BLaER1 treated with 17β-estradiol and CSF1 and Interleukin-3, amounts not matched to agents 10 nM and 100 nM (cell line): Measurements from ENCODE around the gene RPL36AL.

Experiments used
- H3K27ac ChIP-seq, 11 experiments: shearing (Covaris generic); formaldehyde crosslinking; 2 replicates each; pipeline ENCODE4 v1.8.1; 2022
- H3K27me3 ChIP-seq, 11 experiments: shearing (Covaris generic); formaldehyde crosslinking; 2 replicates each; pipeline ENCODE4 v1.8.1; 2022
- H3K36me3 ChIP-seq, 11 experiments: shearing (Covaris generic); formaldehyde crosslinking; 2 replicates each; pipeline ENCODE4 v1.8.1; 2022
- H3K4me1 ChIP-seq, 10 experiments: shearing (Covaris generic); formaldehyde crosslinking; 2 replicates each; pipeline ENCODE4 v1.8.1; 2022
- H3K4me2 ChIP-seq, 11 experiments: shearing (Covaris generic); formaldehyde crosslinking; 2 replicates each; pipeline ENCODE4 v1.8.1; 2022
- H3K4me3 ChIP-seq, 10 experiments: shearing (Covaris generic); formaldehyde crosslinking; 2 replicates each; pipeline ENCODE4 v1.8.1; 2022
- H3K9ac ChIP-seq, 11 experiments: shearing (Covaris generic); formaldehyde crosslinking; 2 replicates each; pipeline ENCODE4 v1.8.1; 2022
- H3K9me3 ChIP-seq, 11 experiments: shearing (Covaris generic); formaldehyde crosslinking; replicated peaks in 1 of 11; 2 replicates each; pipeline ENCODE4 v1.8.1; 2022
- H4K20me1 ChIP-seq, 11 experiments: shearing (Covaris generic); formaldehyde crosslinking; 2 replicates each; pipeline ENCODE4 v1.8.1; 2022
- Cebpa-rat ChIP-seq, 11 experiments: shearing (Covaris generic); IDR thresholded peaks; 2 replicates each; pipeline ENCODE4 v1.8.1; 2022

RPL36AL gene

GRCh38 chr14:49612671-49613070 is 7.8 kb downstream of the RPL36AL start:
- Histone ChIP-seq H3K9me3 (no peaks in the 10 kb centered on the region), H3K9ac (no peak overlapping the region), H3K36me3 (peaks cover 10 to 100% (median 78%) of the 10 kb centered on the region in 11 experiments), H3K4me1 (peaks cover 5 to 11% (median 7%) of the 10 kb centered on the region in 10 experiments; a peak in 19 of 20 replicates), H3K27ac (no peak overlapping the region), H4K20me1 (peaks cover 7 to 42% (median 21%) of the 10 kb centered on the region in 11 experiments; a peak in 20 of 22 replicates), H3K4me3 (no peak overlapping the region), H3K4me2 (no peak overlapping the region), H3K27me3 (no peaks in the 10 kb centered on the region)
- TF ChIP-seq Cebpa-rat (IDR thresholded peaks at IDR 0.05), result no peak

GRCh38 chr14:49612251-49612650 is 8.2 kb downstream of the RPL36AL start:
- Histone ChIP-seq H3K27ac (no peak overlapping the region), H3K9me3 (no peaks in the 10 kb centered on the region), H3K4me1 (peaks cover 1 to 7% (median 3%) of the 10 kb centered on the region in 10 experiments; a peak in 16 of 20 replicates), H4K20me1 (peaks cover 2 to 38% (median 17%) of the 10 kb centered on the region in 11 experiments; a peak in 19 of 22 replicates), H3K4me2 (no peak overlapping the region), H3K36me3 (peaks cover 10 to 100% (median 78%) of the 10 kb centered on the region in 11 experiments), H3K9ac (no peak overlapping the region), H3K4me3 (no peak overlapping the region), H3K27me3 (no peaks in the 10 kb centered on the region)
- no peak for TF ChIP-seq Cebpa-rat (IDR thresholded peaks at IDR 0.05)

- H3K4me2 ChIP-seq, result no peak overlapping the region
- peaks cover 27 to 100% (median 89%) of the 10 kb centered on the region in 11 experiments for H3K36me3 ChIP-seq
- H3K27ac ChIP-seq, result no peak overlapping the region
- H3K9ac ChIP-seq, result no peak overlapping the region
- no peaks in the 10 kb centered on the region for H3K27me3 ChIP-seq
- H3K9me3 ChIP-seq, result no peaks in the 10 kb centered on the region
- no peak overlapping the region for H3K4me3 ChIP-seq
- no peaks in the 10 kb centered on the region for H3K4me1 ChIP-seq
- TF ChIP-seq Cebpa-rat (IDR thresholded peaks at IDR 0.05), result no peak
- peaks cover 0 to 20% (median 5%) of the 10 kb centered on the region in 11 experiments; a peak in 6 of 22 replicates for H4K20me1 ChIP-seq
Observed at GRCh38 chr14:49607583-49607982, 12.8 kb downstream of the RPL36AL start.

- Histone ChIP-seq H3K27me3 (no peaks in the 10 kb centered on the region), H4K20me1 (peaks cover 0 to 15% (median 3%) of the 10 kb centered on the region in 11 experiments; a peak in 7 of 22 replicates), H3K27ac (peak within 1 kb of the TSS; percentile 96 to 100 (median 97))
Observed at GRCh38 chr14:49598485-49599300, 21.7 kb downstream of the RPL36AL start, which contains the start of gene LRR1. TSS of gene LRR1 (plus strand) at chr14:49598940. CDS start at chr14:49599021, 81 bp downstream.

GRCh38 chr14:49598189-49598484 is 22.3 kb downstream of the RPL36AL start:
- peaks cover 16 to 39% (median 28%) of the 10 kb centered on the region in 10 experiments for H3K4me1 ChIP-seq
- peak overlapping the region; percentile 63 to 98 (median 90) for H3K4me3 ChIP-seq
- peak overlapping the region; percentile 96 to 100 (median 97) for H3K27ac ChIP-seq
- peak overlapping the region; percentile 82 to 98 (median 89) for H3K4me2 ChIP-seq
- TF ChIP-seq Cebpa-rat (IDR thresholded peaks at IDR 0.05), result no peak
- H3K9ac ChIP-seq, result peak overlapping the region; percentile 93 to 100 (median 97)
- peaks cover 9 to 24% (median 19%) of the 10 kb centered on the region in 11 experiments; a peak in 19 of 22 replicates for H3K36me3 ChIP-seq
- H3K9me3 ChIP-seq, result no peaks in the 10 kb centered on the region
- no peaks in the 10 kb centered on the region for H3K27me3 ChIP-seq
- peaks cover 0 to 15% (median 3%) of the 10 kb centered on the region in 11 experiments; a peak in 7 of 22 replicates for H4K20me1 ChIP-seq

More at GRCh38 chr14:49598485-49599300, 21.7 kb downstream of the RPL36AL start, which contains the start of gene LRR1:
- H3K9me3 ChIP-seq, result no peaks in the 10 kb centered on the region
- H3K4me2 ChIP-seq, result peak within 1 kb of the TSS; percentile 82 to 98 (median 89)
- H3K4me3 ChIP-seq, result peak within 1 kb of the TSS; percentile 63 to 98 (median 90)
- no peak for TF ChIP-seq Cebpa-rat (IDR thresholded peaks at IDR 0.05)
- peaks cover 16 to 39% (median 28%) of the 10 kb centered on the region in 10 experiments for H3K4me1 ChIP-seq
- peaks cover 10 to 30% (median 24%) of the 10 kb centered on the region in 11 experiments; a peak in 20 of 22 replicates for H3K36me3 ChIP-seq
- H3K9ac ChIP-seq, result peak within 1 kb of the TSS; percentile 93 to 100 (median 97)

GRCh38 chr14:49594347-49595091 is 25.9 kb downstream of the RPL36AL start:
- peak overlapping the region in 1 of 11 experiments; percentile 21; a peak in 1 of 22 replicates for H3K4me2 ChIP-seq
- H3K27ac ChIP-seq, result no peak overlapping the region

GRCh38 chr14:49593016-49593415 is 27.4 kb downstream of the RPL36AL start:
- H3K36me3 ChIP-seq, result no peaks in the 10 kb centered on the region
- no peaks in the 10 kb centered on the region for H3K9me3 ChIP-seq
- no peak overlapping the region for H3K4me3 ChIP-seq
- H3K9ac ChIP-seq, result no peak overlapping the region
- H4K20me1 ChIP-seq, result no peaks in the 10 kb centered on the region
- no peak overlapping the region for H3K27ac ChIP-seq
- H3K27me3 ChIP-seq, result no peaks in the 10 kb centered on the region
- TF ChIP-seq Cebpa-rat (IDR thresholded peaks at IDR 0.05), result no peak
- H3K4me2 ChIP-seq, result no peak overlapping the region
- H3K4me1 ChIP-seq, result peaks cover 16 to 24% (median 18%) of the 10 kb centered on the region in 10 experiments

More at GRCh38 chr14:49594347-49595091, 25.9 kb downstream of the RPL36AL start:
- H3K4me3 ChIP-seq, result no peak overlapping the region
- H3K9me3 ChIP-seq, result no peaks in the 10 kb centered on the region
- H4K20me1 ChIP-seq, result no peaks in the 10 kb centered on the region
- no peaks in the 10 kb centered on the region for H3K27me3 ChIP-seq
- H3K9ac ChIP-seq, result peak overlapping the region in 1 of 11 experiments; percentile 24; a peak in 1 of 22 replicates
- H3K4me1 ChIP-seq, result peaks cover 16 to 26% (median 18%) of the 10 kb centered on the region in 10 experiments
- H3K36me3 ChIP-seq, result no peaks in the 10 kb centered on the region
- TF ChIP-seq Cebpa-rat (IDR thresholded peaks at IDR 0.05), result no peak

GRCh38 chr14:49589387-49589786 is 31.0 kb downstream of the RPL36AL start:
- Histone ChIP-seq H3K27ac (no peak overlapping the region), H3K36me3 (peaks cover 6 to 12% (median 10%) of the 10 kb centered on the region in 11 experiments; a peak in 21 of 22 replicates), H3K4me2 (no peak overlapping the region), H3K9me3 (no peaks in the 10 kb centered on the region), H3K4me1 (peaks cover 2 to 18% (median 7%) of the 10 kb centered on the region in 10 experiments), H3K27me3 (no peaks in the 10 kb centered on the region), H4K20me1 (peaks cover 10 to 16% (median 13%) of the 10 kb centered on the region in 11 experiments; a peak in 21 of 22 replicates), H3K9ac (no peak overlapping the region), H3K4me3 (no peak overlapping the region)
- TF ChIP-seq Cebpa-rat (IDR thresholded peaks at IDR 0.05), result no peak
